Glutamatergic neuron (in vitro differentiated cells): Measurements from ENCODE around the gene TRAPPC1. TPM values are rescaled to one million over a fixed set of nuclear protein-coding genes. Genes with fewer than 3 reads are reported as not detected.

Source experiments
- DNase-seq: peaks from one replicate; pipeline ENCODE4 v3.0.0; 2022
- H3K27ac Mint-ChIP-seq: one replicate; pipeline ENCODE4 v1.8.0; 2020; ENCODE audit warnings: mild to moderate bottlenecking, mixed read lengths, inconsistent platforms; ENCODE audit not compliant: unreplicated experiment
- H3K27me3 Mint-ChIP-seq: one replicate; pipeline ENCODE4 v1.8.0; 2020; ENCODE audit warnings: mild to moderate bottlenecking, moderate library complexity, mixed read lengths, inconsistent platforms; ENCODE audit not compliant: unreplicated experiment
- H3K36me3 Mint-ChIP-seq: one replicate; pipeline ENCODE4 v1.8.0; 2020; ENCODE audit warnings: mild to moderate bottlenecking, mixed read lengths, inconsistent platforms; ENCODE audit not compliant: unreplicated experiment
- H3K4me1 Mint-ChIP-seq: one replicate; pipeline ENCODE4 v1.8.0; 2020; ENCODE audit warnings: mild to moderate bottlenecking, low read depth, mixed read lengths, inconsistent platforms; ENCODE audit not compliant: unreplicated experiment
- H3K4me3 Mint-ChIP-seq: one replicate; pipeline ENCODE4 v1.8.0; 2020; ENCODE audit warnings: mild to moderate bottlenecking, mixed read lengths, inconsistent platforms; ENCODE audit not compliant: unreplicated experiment
- H3K9me3 Mint-ChIP-seq: one replicate; pipeline ENCODE4 v1.8.0; 2020; ENCODE audit warnings: mild to moderate bottlenecking, moderate library complexity, mixed read lengths, inconsistent platforms; ENCODE audit not compliant: unreplicated experiment
- total RNA-seq: library from RNA; stranded (reverse); fragmentation: NEBNext Ultra II Directional; extraction: Animal tissue kit (Norgen Biotek cat#: 25700); gene quantifications from one replicate; pipeline ENCODE4 v1.2.1, GENCODE V29; 2021; ENCODE audit not compliant: unreplicated experiment
- TF ChIP-seq, protein P1 (sequence below): fragments of 200-600 bp; sonication (generic); IDR thresholded peaks from one replicate; pipeline ENCODE4 v1.5.0; 2021; ENCODE audit not compliant: partially characterized antibody, unreplicated experiment

TRAPPC1 gene
- total RNA-seq, 1 donor from 2014 or later, result 214 TPM

DNA sequence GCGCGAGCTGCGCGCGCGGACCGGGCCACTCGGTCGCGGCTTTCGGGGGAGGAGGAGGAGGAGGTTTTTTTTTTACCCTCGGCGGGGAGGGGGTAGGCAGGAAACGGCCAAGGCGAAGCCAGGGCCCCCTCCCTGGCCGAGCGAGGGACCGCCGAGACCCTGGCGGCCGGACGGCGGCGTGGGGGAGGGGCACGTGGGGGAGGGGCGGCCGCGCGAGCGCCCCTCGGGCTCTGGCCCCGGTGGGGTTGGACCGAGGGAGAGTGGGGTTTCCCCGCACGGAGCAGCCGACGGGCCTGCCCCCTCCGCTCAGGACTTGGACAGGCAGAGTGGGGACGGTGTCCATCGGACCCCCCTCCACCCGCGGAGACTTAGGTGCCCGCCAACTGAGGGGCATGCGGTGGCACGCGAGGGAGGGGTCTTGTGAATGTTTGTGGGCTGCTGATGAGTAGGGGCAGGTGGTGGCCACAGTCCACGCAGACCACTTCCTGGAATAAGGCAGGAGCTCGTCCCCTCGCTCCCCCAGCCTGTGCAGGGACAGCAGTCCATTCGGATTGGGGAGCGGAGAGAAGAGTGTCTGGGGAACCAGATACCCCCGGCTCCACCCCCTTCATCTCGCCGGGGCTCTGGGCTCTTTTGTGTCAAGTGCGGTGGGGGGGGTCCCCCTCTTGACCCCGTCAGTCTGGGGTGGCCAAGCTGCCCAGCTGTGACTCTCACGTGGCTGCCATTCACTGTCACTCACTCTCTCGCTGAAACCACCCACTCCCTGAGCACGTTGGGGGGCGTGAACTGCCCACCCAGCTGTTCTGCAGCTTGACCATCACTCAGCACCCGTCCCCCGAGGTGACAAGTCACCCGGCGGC lies 46.1 kb downstream of the TRAPPC1 start:
- peaks cover 6% of the 10 kb centered on the region for H3K4me1 Mint-ChIP-seq
- peak; percentile 68 for DNase-seq
- H3K9me3 Mint-ChIP-seq, result peaks cover 6% of the 10 kb centered on the region
- H3K27ac Mint-ChIP-seq, result no peak overlapping the region
- H3K27me3 Mint-ChIP-seq, result peaks cover 7% of the 10 kb centered on the region
- H3K4me3 Mint-ChIP-seq, result no peak overlapping the region
- TF ChIP-seq, protein P1, sequence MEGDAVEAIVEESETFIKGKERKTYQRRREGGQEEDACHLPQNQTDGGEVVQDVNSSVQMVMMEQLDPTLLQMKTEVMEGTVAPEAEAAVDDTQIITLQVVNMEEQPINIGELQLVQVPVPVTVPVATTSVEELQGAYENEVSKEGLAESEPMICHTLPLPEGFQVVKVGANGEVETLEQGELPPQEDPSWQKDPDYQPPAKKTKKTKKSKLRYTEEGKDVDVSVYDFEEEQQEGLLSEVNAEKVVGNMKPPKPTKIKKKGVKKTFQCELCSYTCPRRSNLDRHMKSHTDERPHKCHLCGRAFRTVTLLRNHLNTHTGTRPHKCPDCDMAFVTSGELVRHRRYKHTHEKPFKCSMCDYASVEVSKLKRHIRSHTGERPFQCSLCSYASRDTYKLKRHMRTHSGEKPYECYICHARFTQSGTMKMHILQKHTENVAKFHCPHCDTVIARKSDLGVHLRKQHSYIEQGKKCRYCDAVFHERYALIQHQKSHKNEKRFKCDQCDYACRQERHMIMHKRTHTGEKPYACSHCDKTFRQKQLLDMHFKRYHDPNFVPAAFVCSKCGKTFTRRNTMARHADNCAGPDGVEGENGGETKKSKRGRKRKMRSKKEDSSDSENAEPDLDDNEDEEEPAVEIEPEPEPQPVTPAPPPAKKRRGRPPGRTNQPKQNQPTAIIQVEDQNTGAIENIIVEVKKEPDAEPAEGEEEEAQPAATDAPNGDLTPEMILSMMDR, result no peak
- H3K36me3 Mint-ChIP-seq, result no peaks in the 10 kb centered on the region

DNA sequence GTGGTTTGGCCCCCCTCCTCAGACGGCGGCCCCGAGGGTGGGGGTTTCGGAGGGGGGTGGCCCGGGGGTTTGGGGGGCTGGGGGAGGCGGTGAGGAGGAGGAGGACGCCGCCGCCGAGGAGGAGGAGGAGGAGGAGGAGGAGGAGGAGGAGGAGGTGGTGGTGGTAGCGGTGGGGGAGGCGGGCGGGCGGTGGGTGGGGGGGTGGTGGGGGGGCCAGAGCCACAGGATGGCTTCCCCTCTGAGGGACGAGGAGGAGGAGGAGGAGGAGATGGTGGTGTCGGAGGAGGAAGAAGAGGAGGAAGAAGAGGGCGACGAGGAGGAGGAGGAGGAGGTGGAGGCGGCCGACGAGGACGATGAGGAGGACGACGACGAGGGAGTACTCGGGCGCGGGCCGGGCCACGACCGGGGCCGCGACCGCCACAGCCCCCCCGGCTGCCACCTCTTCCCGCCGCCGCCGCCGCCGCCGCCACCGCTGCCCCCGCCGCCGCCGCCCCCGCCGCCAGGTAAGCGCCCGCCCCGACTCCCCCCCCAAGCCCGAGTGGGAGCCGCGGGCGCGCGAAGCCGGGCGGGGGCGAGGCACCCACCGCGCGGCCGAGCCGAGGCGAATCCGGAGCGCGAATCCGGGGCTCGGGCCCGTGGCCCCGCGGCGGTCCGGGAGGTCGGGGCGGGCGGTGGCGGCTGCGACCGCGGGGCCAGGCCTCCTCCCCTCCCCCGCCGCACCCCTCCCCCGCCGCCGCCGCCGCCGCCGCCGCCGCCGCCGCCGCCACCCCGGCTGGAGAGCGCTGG lies 47.0 kb downstream of the TRAPPC1 start:
- H3K4me3 Mint-ChIP-seq, result peak overlapping the region; percentile 47
- peaks cover 4% of the 10 kb centered on the region for H3K4me1 Mint-ChIP-seq
- DNase-seq, result peak; percentile 32

DNA sequence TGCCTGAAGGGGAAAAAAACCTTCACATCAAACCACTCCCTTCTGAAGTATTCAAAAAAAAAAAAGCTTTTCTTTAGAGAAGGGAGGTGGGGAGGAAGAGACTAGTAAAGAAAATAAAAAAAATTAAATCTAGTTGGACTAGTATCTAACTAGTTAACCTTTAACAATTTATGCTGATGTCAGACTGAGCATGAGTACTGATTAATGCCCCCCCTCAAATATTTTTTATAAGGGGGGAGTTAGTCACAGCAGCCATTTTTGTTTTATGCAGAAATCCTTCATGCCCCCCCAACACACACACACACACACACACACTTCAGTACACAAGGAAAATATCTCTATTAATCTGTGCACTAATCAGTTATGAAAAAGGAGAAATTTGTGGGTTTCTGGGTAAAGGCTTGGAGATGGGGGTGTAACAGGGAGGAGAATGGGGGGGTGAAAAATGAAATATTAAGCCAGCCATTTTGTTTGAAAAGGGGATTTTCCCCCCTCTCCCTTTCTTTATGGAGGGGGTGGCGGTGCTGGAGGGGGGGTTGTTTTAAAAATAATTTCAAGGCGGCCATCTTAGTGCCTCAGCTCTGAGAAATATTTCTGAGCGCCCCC lies 47.9 kb downstream of the TRAPPC1 start:
- TF ChIP-seq, protein P1, result no peak
- Mint-ChIP-seq H3K27me3 (peaks cover 4% of the 10 kb centered on the region), H3K4me1 (peaks cover 4% of the 10 kb centered on the region), H3K4me3 (peak overlapping the region; percentile 79), H3K36me3 (no peaks in the 10 kb centered on the region), H3K9me3 (no peaks in the 10 kb centered on the region), H3K27ac (peak overlapping the region; percentile 76)
- no peak for DNase-seq

More for the DNA sequence above, 47.0 kb downstream of the TRAPPC1 start:
- TF ChIP-seq, protein P1, result no peak
- Mint-ChIP-seq H3K27ac (no peak overlapping the region), H3K9me3 (peaks cover 2% of the 10 kb centered on the region), H3K27me3 (peaks cover 4% of the 10 kb centered on the region), H3K36me3 (no peaks in the 10 kb centered on the region)

DNA sequence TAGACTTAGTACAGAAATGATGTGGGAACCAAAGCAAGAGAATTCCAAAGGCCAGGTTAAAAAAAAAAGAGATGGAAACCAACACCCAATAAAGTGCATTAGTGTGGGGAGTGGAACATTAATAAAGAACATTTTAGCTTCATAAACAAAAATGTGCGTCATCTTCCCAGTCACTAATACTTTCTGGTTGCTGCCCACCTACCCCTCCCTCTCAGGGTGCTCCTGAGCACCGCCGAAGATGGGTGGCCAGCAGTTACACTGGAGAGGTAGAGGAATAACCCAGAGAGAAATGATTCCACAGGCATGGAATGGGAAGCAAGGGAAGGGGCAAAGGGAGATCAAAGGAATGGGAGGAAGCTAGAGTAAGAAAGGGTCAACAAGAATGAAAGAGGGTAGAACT lies 49.1 kb downstream of the TRAPPC1 start:
- H3K9me3 Mint-ChIP-seq, result no peaks in the 10 kb centered on the region
- no peak overlapping the region for H3K4me3 Mint-ChIP-seq
- peaks cover 4% of the 10 kb centered on the region for H3K4me1 Mint-ChIP-seq
- no peak for DNase-seq
- H3K27me3 Mint-ChIP-seq, result peaks cover 4% of the 10 kb centered on the region
- no peak overlapping the region for H3K27ac Mint-ChIP-seq
- TF ChIP-seq, protein P1, result no peak
- H3K36me3 Mint-ChIP-seq, result no peaks in the 10 kb centered on the region
